Nephron (organoid): ENCODE results near the gene FBXW4.

Experiments used
- H3K27ac Mint-ChIP-seq, 3 experiments: 2 replicates each; pipeline ENCODE4 v1.8.0; 2020; ENCODE audit warnings: mixed read lengths in 3 of 3, mild to moderate bottlenecking in 2 of 3, moderate library complexity in 1 of 3
- H3K27me3 Mint-ChIP-seq: 2 replicates; pipeline ENCODE4 v1.8.0; 2021; ENCODE audit warnings: low read depth, mild to moderate bottlenecking, moderate library complexity, mixed read lengths
- H3K36me3 Mint-ChIP-seq: 2 replicates; pipeline ENCODE4 v1.8.0; 2020; ENCODE audit warnings: low read depth, mixed read lengths
- H3K4me1 Mint-ChIP-seq: 2 replicates; pipeline ENCODE4 v1.8.0; 2020; ENCODE audit warnings: mixed read lengths
- H3K4me3 Mint-ChIP-seq, 3 experiments: 2 replicates each; pipeline ENCODE4 v1.8.0; 2020; ENCODE audit warnings: mild to moderate bottlenecking in 3 of 3, mixed read lengths in 3 of 3, moderate library complexity in 2 of 3
- H3K9me3 Mint-ChIP-seq: 2 replicates; pipeline ENCODE4 v1.8.0; 2020; ENCODE audit warnings: mixed read lengths
- TF ChIP-seq, protein P1 (sequence below), 3 experiments: fragments of 200-600 bp; sonication (generic); IDR thresholded peaks; one replicate each; pipeline ENCODE4 v1.5.0; 2021; ENCODE audit warnings: antibody characterized with exemption in 3 of 3; ENCODE audit not compliant: unreplicated experiment in 3 of 3

The FBXW4 gene

DNA sequence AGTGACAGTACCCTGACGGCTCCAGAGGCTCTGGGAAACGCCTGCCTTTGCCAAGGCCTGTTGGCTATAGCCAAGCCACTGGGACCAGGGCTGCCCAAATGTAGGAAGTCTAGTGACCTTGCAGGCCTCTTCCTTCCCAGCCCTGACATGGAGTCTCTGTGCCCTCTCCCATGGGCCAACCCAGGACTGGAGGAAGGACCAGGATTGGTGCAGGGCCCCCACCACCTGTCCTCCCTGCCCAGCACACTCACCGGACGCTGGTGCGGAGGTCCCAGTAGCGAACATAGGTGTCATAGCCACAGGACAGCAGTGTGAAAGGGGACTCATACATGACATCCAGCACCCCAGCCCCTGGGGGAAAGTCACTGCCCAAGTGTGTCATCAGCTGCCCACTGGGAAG, 82.9 kb downstream of the FBXW4 start:
- Mint-ChIP-seq H3K9me3 (no peaks in the 10 kb centered on the region), H3K36me3 (peaks cover 31% of the 10 kb centered on the region), H3K4me3 (no peak overlapping the region), H3K27me3 (no peaks in the 10 kb centered on the region), H3K27ac (no peak overlapping the region), H3K4me1 (peaks cover under 1% of the 10 kb centered on the region)
- TF ChIP-seq, protein P1, sequence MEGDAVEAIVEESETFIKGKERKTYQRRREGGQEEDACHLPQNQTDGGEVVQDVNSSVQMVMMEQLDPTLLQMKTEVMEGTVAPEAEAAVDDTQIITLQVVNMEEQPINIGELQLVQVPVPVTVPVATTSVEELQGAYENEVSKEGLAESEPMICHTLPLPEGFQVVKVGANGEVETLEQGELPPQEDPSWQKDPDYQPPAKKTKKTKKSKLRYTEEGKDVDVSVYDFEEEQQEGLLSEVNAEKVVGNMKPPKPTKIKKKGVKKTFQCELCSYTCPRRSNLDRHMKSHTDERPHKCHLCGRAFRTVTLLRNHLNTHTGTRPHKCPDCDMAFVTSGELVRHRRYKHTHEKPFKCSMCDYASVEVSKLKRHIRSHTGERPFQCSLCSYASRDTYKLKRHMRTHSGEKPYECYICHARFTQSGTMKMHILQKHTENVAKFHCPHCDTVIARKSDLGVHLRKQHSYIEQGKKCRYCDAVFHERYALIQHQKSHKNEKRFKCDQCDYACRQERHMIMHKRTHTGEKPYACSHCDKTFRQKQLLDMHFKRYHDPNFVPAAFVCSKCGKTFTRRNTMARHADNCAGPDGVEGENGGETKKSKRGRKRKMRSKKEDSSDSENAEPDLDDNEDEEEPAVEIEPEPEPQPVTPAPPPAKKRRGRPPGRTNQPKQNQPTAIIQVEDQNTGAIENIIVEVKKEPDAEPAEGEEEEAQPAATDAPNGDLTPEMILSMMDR (IDR thresholded peaks at IDR 0.05; ENCODE audit: unreplicated experiment in 3 of 3) = no peak

DNA sequence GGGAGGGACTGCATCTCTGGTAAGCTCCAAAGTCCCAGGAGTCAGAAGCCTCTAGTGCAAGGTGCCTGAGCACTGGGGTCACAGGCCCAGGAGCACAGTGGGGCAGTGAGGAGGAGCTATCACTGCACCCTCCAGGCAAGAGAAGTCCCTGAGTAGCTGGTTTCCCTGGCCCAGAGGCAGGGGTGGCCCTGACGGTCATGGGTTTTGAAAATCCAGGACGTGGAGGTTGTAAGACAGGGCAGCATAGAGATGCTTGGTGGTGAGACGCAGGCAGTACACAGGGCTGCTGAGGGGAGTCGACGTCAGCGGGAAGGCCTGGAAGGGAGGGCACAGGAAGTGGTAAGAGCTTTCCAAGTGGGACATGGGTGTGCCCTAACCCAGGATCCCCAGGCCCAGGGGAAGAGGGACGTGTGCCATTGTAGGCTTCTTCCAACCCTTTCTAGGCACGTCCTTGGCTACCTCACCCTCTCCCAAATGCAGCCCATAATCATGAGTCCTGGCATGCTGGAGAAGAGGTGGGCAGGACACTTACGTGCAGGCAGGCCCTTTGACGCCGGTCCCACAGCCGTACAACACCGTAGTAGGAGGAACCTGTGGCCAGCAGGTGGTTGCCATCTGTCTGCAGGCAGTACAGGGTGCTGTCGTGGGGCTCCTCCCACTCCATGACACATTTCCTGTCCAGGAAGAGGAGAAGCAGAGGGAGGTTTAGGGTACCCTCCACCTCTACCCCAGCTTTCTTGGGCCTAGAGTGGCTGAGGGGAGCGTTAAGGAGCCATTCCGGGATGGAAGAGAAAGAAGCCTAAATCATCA, 83.7 kb downstream of the FBXW4 start:
- Mint-ChIP-seq H3K4me3 (no peak overlapping the region), H3K9me3 (no peaks in the 10 kb centered on the region), H3K4me1 (no peaks in the 10 kb centered on the region), H3K36me3 (peaks cover 34% of the 10 kb centered on the region), H3K27ac (no peak overlapping the region), H3K27me3 (no peaks in the 10 kb centered on the region)
- TF ChIP-seq, protein P1 (IDR thresholded peaks at IDR 0.05; ENCODE audit: unreplicated experiment in 3 of 3) = no peak

DNA sequence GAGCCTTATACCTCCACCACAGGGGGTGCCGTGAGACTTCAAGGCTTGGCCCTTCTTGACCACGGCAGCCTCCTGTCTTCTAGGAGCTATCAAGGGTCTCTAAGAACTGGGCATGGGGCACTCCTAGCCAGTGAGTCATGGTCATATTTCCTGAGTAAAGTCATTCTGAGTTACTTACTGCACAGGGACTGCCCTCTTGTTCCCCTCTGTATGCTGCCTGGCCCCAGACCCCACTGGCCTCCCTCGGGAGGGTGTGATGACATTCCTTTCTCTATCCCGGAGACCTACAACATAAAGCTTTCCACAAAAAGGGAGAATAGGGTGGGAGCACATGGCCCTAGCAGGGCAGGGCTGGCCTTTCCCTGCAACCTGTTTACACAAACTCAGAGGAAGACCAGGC, 85.5 kb downstream of the FBXW4 start:
- Mint-ChIP-seq H3K27ac (no peak overlapping the region), H3K4me3 (no peak overlapping the region), H3K9me3 (no peaks in the 10 kb centered on the region), H3K4me1 (no peaks in the 10 kb centered on the region), H3K27me3 (no peaks in the 10 kb centered on the region), H3K36me3 (peaks cover 45% of the 10 kb centered on the region)
- TF ChIP-seq, protein P1 (IDR thresholded peaks at IDR 0.05; ENCODE audit: unreplicated experiment in 3 of 3) = no peak

DNA sequence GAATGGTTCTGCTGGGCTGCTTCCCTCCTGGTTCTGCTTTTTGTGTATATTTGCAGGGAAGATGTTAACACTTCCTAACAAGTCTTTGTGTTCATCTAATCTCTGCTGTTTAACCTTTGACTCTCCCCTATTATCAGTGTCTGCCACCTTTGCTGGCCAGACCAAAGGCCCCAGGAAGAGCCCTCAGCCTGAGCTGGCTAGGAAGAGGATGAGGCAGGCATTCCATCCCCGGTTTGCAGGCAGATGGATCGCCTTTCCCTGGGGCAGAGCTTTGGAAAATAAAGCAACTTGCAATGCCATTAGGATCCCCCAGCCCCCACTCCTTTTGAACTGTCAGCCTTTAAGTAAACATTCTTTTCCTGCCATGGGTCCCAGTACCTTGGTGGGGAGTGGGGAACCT, 87.8 kb downstream of the FBXW4 start:
- peaks cover 53% of the 10 kb centered on the region for H3K36me3 Mint-ChIP-seq
- H3K27me3 Mint-ChIP-seq = no peaks in the 10 kb centered on the region
- no peak overlapping the region for H3K4me3 Mint-ChIP-seq
- H3K27ac Mint-ChIP-seq = no peak overlapping the region
- H3K4me1 Mint-ChIP-seq = no peaks in the 10 kb centered on the region
- TF ChIP-seq, protein P1 (IDR thresholded peaks at IDR 0.05; ENCODE audit: unreplicated experiment in 3 of 3) = no peak
- H3K9me3 Mint-ChIP-seq = no peaks in the 10 kb centered on the region

DNA sequence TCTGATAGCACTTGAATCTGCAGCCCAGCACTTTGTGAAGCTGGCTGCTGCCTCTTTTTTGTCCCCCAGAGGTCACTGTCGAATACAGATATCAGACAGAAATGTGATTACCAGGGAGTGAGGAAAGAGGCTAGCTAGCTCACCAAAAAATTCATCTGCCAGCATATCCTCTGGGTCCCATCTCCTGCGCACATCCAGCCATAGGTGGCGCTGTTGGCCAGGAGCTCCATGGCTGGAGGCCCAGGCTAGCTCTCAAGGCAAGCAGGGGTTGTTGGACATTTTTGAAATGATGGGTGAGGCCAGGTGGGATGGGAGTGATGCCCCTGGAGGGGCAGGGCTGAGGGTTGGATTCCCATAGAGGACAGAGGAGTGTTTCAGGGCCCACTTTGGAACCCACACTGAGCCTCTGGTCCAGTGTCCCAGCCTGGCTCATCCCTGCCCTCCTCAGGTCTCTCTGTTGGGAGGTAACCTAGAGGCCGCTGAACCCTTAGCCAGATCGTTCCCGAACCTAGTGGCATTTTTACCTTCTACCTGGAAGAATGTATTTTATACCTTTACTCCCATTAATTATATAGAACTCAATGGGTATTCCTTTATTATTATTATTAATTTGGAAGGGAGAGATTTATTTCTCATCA, 92.1 kb downstream of the FBXW4 start:
- Mint-ChIP-seq H3K36me3 (peaks cover 35% of the 10 kb centered on the region), H3K9me3 (no peaks in the 10 kb centered on the region), H3K27me3 (no peaks in the 10 kb centered on the region), H3K4me1 (no peaks in the 10 kb centered on the region), H3K27ac (no peak overlapping the region), H3K4me3 (no peak overlapping the region)
- TF ChIP-seq, protein P1 (IDR thresholded peaks at IDR 0.05; ENCODE audit: unreplicated experiment in 3 of 3) = peak; percentile 73 to 84 (median 79)
